ENCODE measurements around the gene GALNT9.
"Not testable (repeated sequence)": the region's sequence is repeated elsewhere in the genome, so short reads cannot be mapped to it uniquely, and the experiment has no call there.

GALNT9 gene

GRCh38 chr12:132196038-132196872 lies 133.1 kb downstream of the GALNT9 start:
- H3K36me3 ChIP-seq (ENCODE audit: low read depth) = no peaks in the 10 kb centered on the region
- ATAC-seq (ENCODE audit: low read depth) = peak; percentile 33; the same call in 2 of the 3 replicates
- H3K9me3 ChIP-seq (ENCODE audit: severe bottlenecking) = peaks cover 5% of the 10 kb centered on the region
- H3K4me3 ChIP-seq (ENCODE audit: severe bottlenecking) = no peak overlapping the region
- no peak for TF ChIP-seq CTCF (IDR thresholded peaks at IDR 0.05; ENCODE audit: poor library complexity, severe bottlenecking)
- no peak overlapping the region for H3K27ac ChIP-seq (ENCODE audit: poor library complexity, severe bottlenecking)
- H3K27me3 ChIP-seq (ENCODE audit: insufficient read depth, poor library complexity, severe bottlenecking) = peaks cover 12% of the 10 kb centered on the region
- H3K4me1 ChIP-seq (ENCODE audit: insufficient read depth, poor library complexity, severe bottlenecking) = no peaks in the 10 kb centered on the region
- DNase-seq (ENCODE audit: low spot score) = no peak

GRCh38 chr12:132195242-132195641 lies 134.1 kb downstream of the GALNT9 start:
- peaks cover 12% of the 10 kb centered on the region for H3K27me3 ChIP-seq (ENCODE audit: insufficient read depth, poor library complexity, severe bottlenecking)
- not testable (repeated sequence) for ATAC-seq (ENCODE audit: low read depth); H3K4me3 ChIP-seq (ENCODE audit: severe bottlenecking); H3K36me3 ChIP-seq (ENCODE audit: low read depth); H3K9me3 ChIP-seq (ENCODE audit: severe bottlenecking); DNase-seq (ENCODE audit: low spot score); H3K27ac ChIP-seq (ENCODE audit: poor library complexity, severe bottlenecking); H3K4me1 ChIP-seq (ENCODE audit: insufficient read depth, poor library complexity, severe bottlenecking)

- ATAC-seq (ENCODE audit: low read depth) = no peak
- no peak overlapping the region for H3K4me3 ChIP-seq (ENCODE audit: severe bottlenecking)
- H3K27ac ChIP-seq (ENCODE audit: poor library complexity, severe bottlenecking) = no peak overlapping the region
- no peaks in the 10 kb centered on the region for H3K36me3 ChIP-seq (ENCODE audit: low read depth)
- H3K9me3 ChIP-seq (ENCODE audit: severe bottlenecking) = peaks cover 5% of the 10 kb centered on the region
- H3K4me1 ChIP-seq (ENCODE audit: insufficient read depth, poor library complexity, severe bottlenecking) = no peaks in the 10 kb centered on the region
- TF ChIP-seq CTCF (IDR thresholded peaks at IDR 0.05; ENCODE audit: poor library complexity, severe bottlenecking) = no peak
- H3K27me3 ChIP-seq (ENCODE audit: insufficient read depth, poor library complexity, severe bottlenecking) = peaks cover 12% of the 10 kb centered on the region
- DNase-seq (ENCODE audit: low spot score) = no peak
These were observed 134.8 kb downstream of the GALNT9 start for GRCh38 chr12:132194556-132194955.

GRCh38 chr12:132194056-132194455 lies 135.3 kb downstream of the GALNT9 start:
- no peak for DNase-seq (ENCODE audit: low spot score)
- peak; percentile 21 for TF ChIP-seq CTCF (IDR thresholded peaks at IDR 0.05; ENCODE audit: poor library complexity, severe bottlenecking)
- peaks cover 12% of the 10 kb centered on the region for H3K27me3 ChIP-seq (ENCODE audit: insufficient read depth, poor library complexity, severe bottlenecking)
- H3K4me3 ChIP-seq (ENCODE audit: severe bottlenecking) = no peak overlapping the region
- H3K36me3 ChIP-seq (ENCODE audit: low read depth) = no peaks in the 10 kb centered on the region
- ATAC-seq (ENCODE audit: low read depth) = no peak
- peaks cover 5% of the 10 kb centered on the region for H3K9me3 ChIP-seq (ENCODE audit: severe bottlenecking)
- H3K27ac ChIP-seq (ENCODE audit: poor library complexity, severe bottlenecking) = no peak overlapping the region
- H3K4me1 ChIP-seq (ENCODE audit: insufficient read depth, poor library complexity, severe bottlenecking) = no peaks in the 10 kb centered on the region

- no peak for TF ChIP-seq CTCF (IDR thresholded peaks at IDR 0.05; ENCODE audit: poor library complexity, severe bottlenecking)
- peaks cover 12% of the 10 kb centered on the region for H3K27me3 ChIP-seq (ENCODE audit: insufficient read depth, poor library complexity, severe bottlenecking)
- DNase-seq (ENCODE audit: low spot score) = no peak
These were observed 137.5 kb downstream of the GALNT9 start for GRCh38 chr12:132191715-132192553.

More at GRCh38 chr12:132191715-132192553, 137.5 kb downstream of the GALNT9 start:
- no peak for ATAC-seq (ENCODE audit: low read depth)
- Histone ChIP-seq H3K27ac (ENCODE audit: poor library complexity, severe bottlenecking) (no peak overlapping the region), H3K4me3 (ENCODE audit: severe bottlenecking) (no peak overlapping the region), H3K4me1 (ENCODE audit: insufficient read depth, poor library complexity, severe bottlenecking) (no peaks in the 10 kb centered on the region), H3K36me3 (ENCODE audit: low read depth) (no peaks in the 10 kb centered on the region), H3K9me3 (ENCODE audit: severe bottlenecking) (peaks cover 5% of the 10 kb centered on the region)
